ENCODE measurements around the gene SLC35C1. TPM values are rescaled to one million over a fixed set of nuclear protein-coding genes. Genes with fewer than 3 reads are reported as not detected.

The SLC35C1 gene
- total and polyA plus RNA-seq, 2 donors (not counting 3 experiments of a cell fraction or from before 2014, with no cell fraction given): 8.5 to 19.8 TPM

- H2AFZ ChIP-seq (ENCODE audit: low read depth, low read length): no peak overlapping the region
- peaks cover 3% of the 10 kb centered on the region for H3K79me2 ChIP-seq (ENCODE audit: control insufficient read depth, insufficient read depth, low read length)
- H3K9ac ChIP-seq (replicated peaks; ENCODE audit: extremely low read depth, insufficient read depth, low read length): no peak overlapping the region
- no peaks in the 10 kb centered on the region for H3K27me3 ChIP-seq (ENCODE audit: control insufficient read depth in 2 of 2, insufficient read depth in 2 of 2, low read length in 2 of 2)
- no peak overlapping the region for H3K4me3 ChIP-seq (replicated peaks in 1 of 3; ENCODE audit: insufficient read depth in 1 of 3, low read depth in 1 of 3, low read length in 3 of 3)
- H3K4me1 ChIP-seq (ENCODE audit: control insufficient read depth, extremely low read depth, insufficient read depth, low read length): peaks cover 28% of the 10 kb centered on the region
- no peak for FAIRE-seq
- no peaks in the 10 kb centered on the region for H3K9me1 ChIP-seq (replicated peaks; ENCODE audit: control insufficient read depth, extremely low read depth, insufficient read depth, low read length)
- dilution Hi-C loops (cut with MboI; ENCODE audit: extremely low pct_ligation_motif_present, low sequenced_read_pairs): no loop called here
- TF ChIP-seq POLR2AphosphoS5 (IDR thresholded peaks at IDR 0.05; ENCODE audit: insufficient read depth, low read depth, low read length) (no peak), GATA2 (IDR thresholded peaks at IDR 0.05; ENCODE audit: insufficient read depth, insufficient read length, low read depth, low read length) (no peak), MAX (IDR thresholded peaks at IDR 0.05; ENCODE audit: insufficient read depth, insufficient read length) (no peak), MYC (IDR thresholded peaks at IDR 0.05; ENCODE audit: low read depth, low read length) (no peak), CTCF (IDR thresholded peaks at IDR 0.05; ENCODE audit: extremely low read depth in 1 of 2, insufficient read depth in 1 of 2, low read depth in 1 of 2, low read length in 2 of 2) (no peak), FOS (IDR thresholded peaks at IDR 0.05; ENCODE audit: borderline replicate concordance, insufficient read depth, low read length) (no peak), POLR2A (IDR thresholded peaks at IDR 0.05; ENCODE audit: low read depth, low read length) (no peak), EZH2 (IDR thresholded peaks at IDR 0.05; ENCODE audit: borderline replicate concordance, low read depth, low read length, severe bottlenecking) (no peak)
- no peak for DNase-seq (ENCODE audit: low read depth, low spot score)
- H3K36me3 ChIP-seq (ENCODE audit: control insufficient read depth in 2 of 2, extremely low read depth in 1 of 2, insufficient read depth in 2 of 2, low read length in 2 of 2): no peaks in the 10 kb centered on the region
- CTCF ChIA-PET: interaction anchor here (0.6 kb wide), 1 partner anchor 18 kb away, joined by 3 read pairs; no protein-coding TSS in a partner anchor
- H4K20me1 ChIP-seq (replicated peaks; ENCODE audit: control insufficient read depth, extremely low read depth, insufficient read depth, low read length): no peaks in the 10 kb centered on the region
- H3K27ac ChIP-seq (ENCODE audit: insufficient read depth, low read depth, low read length): no peak overlapping the region
- H3K9me3 ChIP-seq (replicated peaks; ENCODE audit: control insufficient read depth, insufficient read depth, low read length): no peaks in the 10 kb centered on the region
- BruUV-seq (replicated peaks): no TSS peak
- H3K4me2 ChIP-seq (ENCODE audit: insufficient read depth, low read length): no peak overlapping the region
- intact Hi-C loops (cut with micrococcal nuclease): no loop called here
- POLR2A ChIA-PET: no interaction called here
Measured at GRCh38 chr11:45855308-45855707, 50.4 kb downstream of the SLC35C1 start.
